NCI-H82 (cell line): ENCODE data around the gene PLEKHA7.

Source experiments
- DNase-seq: peaks from one replicate; lab custom pipeline; 2025; lab: John Stamatoyannopoulos, UW

PLEKHA7 gene

GRCh38 chr11:16834384-16834783 is 179.8 kb downstream of the PLEKHA7 start:
- DNase-seq = no peak

GRCh38 chr11:16833026-16833425 is 181.2 kb downstream of the PLEKHA7 start:
- DNase-seq = no peak

- DNase-seq = no peak
Observed at GRCh38 chr11:16832193-16832539, 182.0 kb downstream of the PLEKHA7 start.

- no peak for DNase-seq
Observed at GRCh38 chr11:16831316-16832192, 182.7 kb downstream of the PLEKHA7 start.

GRCh38 chr11:16827139-16827538 is 187.1 kb downstream of the PLEKHA7 start:
- no peak for DNase-seq

GRCh38 chr11:16825968-16826367 is 188.2 kb downstream of the PLEKHA7 start:
- DNase-seq = no peak

- DNase-seq = no peak
Observed at GRCh38 chr11:16825101-16825500, 189.1 kb downstream of the PLEKHA7 start.

GRCh38 chr11:16820324-16821092 is 193.7 kb downstream of the PLEKHA7 start:
- DNase-seq = peak; percentile 79

GRCh38 chr11:16818284-16818683 is 195.9 kb downstream of the PLEKHA7 start:
- DNase-seq = no peak

- no peak for DNase-seq
Observed at GRCh38 chr11:16817351-16817750, 196.9 kb downstream of the PLEKHA7 start.

- DNase-seq = no peak
Observed at GRCh38 chr11:16816358-16817270, 197.6 kb downstream of the PLEKHA7 start.

GRCh38 chr11:16815047-16815767 is 199.0 kb downstream of the PLEKHA7 start:
- no peak for DNase-seq

GRCh38 chr11:16814410-16815046 is 199.7 kb downstream of the PLEKHA7 start:
- DNase-seq = no peak

- DNase-seq = no peak
Observed at GRCh38 chr11:16813126-16813525, 201.1 kb downstream of the PLEKHA7 start.

GRCh38 chr11:16812274-16812673 is 201.9 kb downstream of the PLEKHA7 start:
- no peak for DNase-seq

- no peak for DNase-seq
Observed at GRCh38 chr11:16811136-16812020, 202.8 kb downstream of the PLEKHA7 start.

- no peak for DNase-seq
Observed at GRCh38 chr11:16809886-16810668, 204.1 kb downstream of the PLEKHA7 start.

- no peak for DNase-seq
Observed at GRCh38 chr11:16807306-16807705, 206.9 kb downstream of the PLEKHA7 start.

- no peak for DNase-seq
Observed at GRCh38 chr11:16806791-16807190, 207.4 kb downstream of the PLEKHA7 start.
